Spleen (tissue), 7 donors: ENCODE measurements around the gene ERG.

Experiments used
- CTCF ChIP-seq, 11 experiments: fragments of 200-600 bp in 7 of 11; fragments of 450-650 bp in 4 of 11; sonication (generic) in 4 of 11; IDR thresholded peaks in 8 of 11; conservative IDR thresholded peaks in 3 of 11; 1 replicate in 7 of 11; 2 replicates in 4 of 11; pipeline versions ENCODE4 v1.4.0 to v1.8.0; 2016 to 2021; ENCODE audit warnings: antibody characterized with exemption in 11 of 11, inconsistent platforms in 4 of 11, mild to moderate bottlenecking in 1 of 11
- POLR2A ChIP-seq, 3 donors: fragments of 450-650 bp; IDR thresholded peaks; one replicate each; pipeline ENCODE4 v1.5.1; 2017; ENCODE audit warnings: antibody characterized with exemption in 3 of 3, mild to moderate bottlenecking in 1 of 3
- donor health status: DM: no; HTN: no; CAD: no; lungs with moderate emphysema.
- donor health status: DM: no; HTN: no; CAD: no.
- donor health status: DM: no; HTN: no; CAD: no.

- TF ChIP-seq CTCF (IDR thresholded peaks at IDR 0.05 in 8 of 11, conservative IDR thresholded peaks at IDR 0.05 in 3 of 11) (no peak), POLR2A (IDR thresholded peaks at IDR 0.05) (no peak)
Measured at GRCh38 chr21:38447611-38448010, 50.7 kb downstream of the ERG start.
